OCI-LY1 (cell line): Measurements from ENCODE around the gene SYNGAP1.

Experiments
- H2AFZ ChIP-seq: fragments of 200-600 bp; sonication (generic), shearing (Covaris generic); 2 replicates; pipeline ENCODE4 v1.6.0; 2014; ENCODE audit warnings: antibody characterized with exemption, mild to moderate bottlenecking, low read length
- H3F3A ChIP-seq: fragments of 200-600 bp; sonication (generic), shearing (Covaris generic); 2 replicates; pipeline ENCODE4 v1.6.0; 2014; ENCODE audit warnings: mild to moderate bottlenecking, antibody characterized with exemption, low read length, moderate library complexity; ENCODE audit not compliant: insufficient read depth
- H3K27ac ChIP-seq: fragments of 200-600 bp; sonication (generic); 2 replicates; pipeline ENCODE4 v1.5.1; 2014; ENCODE audit warnings: low read length, mixed run types, mild to moderate bottlenecking, low read depth; ENCODE audit not compliant: poor library complexity, severe bottlenecking
- H3K27me3 ChIP-seq: fragments of 200-600 bp; sonication (generic); 2 replicates; pipeline ENCODE4 v1.6.0; 2014; ENCODE audit warnings: antibody characterized with exemption, mild to moderate bottlenecking, low read length, moderate library complexity; ENCODE audit not compliant: insufficient read depth
- H3K36me3 ChIP-seq: fragments of 200-600 bp; sonication (generic); 2 replicates; pipeline ENCODE4 v1.6.1; 2014; ENCODE audit warnings: mild to moderate bottlenecking, antibody characterized with exemption, low read length, moderate library complexity, mixed read lengths; ENCODE audit not compliant: insufficient read depth
- H3K4me1 ChIP-seq: fragments of 200-600 bp; sonication (generic); 2 replicates; pipeline ENCODE4 v1.5.1; 2014; ENCODE audit warnings: mild to moderate bottlenecking, low read length, moderate library complexity; ENCODE audit not compliant: insufficient read depth, severe bottlenecking
- H3K4me2 ChIP-seq: fragments of 200-600 bp; sonication (generic), shearing (Covaris generic); 2 replicates; pipeline ENCODE4 v1.6.1; 2014; ENCODE audit warnings: low read length
- H3K4me3 ChIP-seq: fragments of 200-600 bp; sonication (generic); 2 replicates; pipeline ENCODE4 v1.5.1; 2014; ENCODE audit warnings: low read length, low read depth, mild to moderate bottlenecking, mixed read lengths; ENCODE audit not compliant: poor library complexity, severe bottlenecking
- H3K79me2 ChIP-seq: fragments of 200-600 bp; shearing (Covaris generic); 2 replicates; pipeline ENCODE4 v1.6.1; 2016; ENCODE audit warnings: mixed run types, low read length, mixed read lengths; ENCODE audit not compliant: insufficient read depth
- H3K9ac ChIP-seq: fragments of 200-600 bp; sonication (generic), shearing (Covaris generic); 2 replicates; pipeline ENCODE4 v1.6.1; 2014; ENCODE audit warnings: mild to moderate bottlenecking, low read length, mixed read lengths
- H3K9me2 ChIP-seq: fragments of 200-600 bp; sonication (generic), shearing (Covaris generic); 2 replicates; pipeline ENCODE4 v1.6.1; 2014; ENCODE audit warnings: low read depth, mild to moderate bottlenecking, low read length, mixed read lengths
- H3K9me3 ChIP-seq: fragments of 200-600 bp; shearing (Covaris generic); 2 replicates; pipeline ENCODE4 v1.6.1; 2014; ENCODE audit warnings: low read length, mixed read lengths
- H4K20me1 ChIP-seq: fragments of 200-600 bp; sonication (generic), shearing (Covaris generic); 2 replicates; pipeline ENCODE4 v1.6.0; 2016; ENCODE audit warnings: mild to moderate bottlenecking, low read length; ENCODE audit not compliant: insufficient read depth
- CTCF ChIP-seq: fragments of 200-600 bp; sonication (generic), shearing (Covaris generic); IDR thresholded peaks from 2 replicates; pipeline ENCODE4 v1.5.1; 2017; ENCODE audit warnings: mild to moderate bottlenecking, antibody characterized with exemption, low read length, moderate library complexity, mixed read lengths
- EZH2 ChIP-seq: fragments of 200-600 bp; sonication (generic), shearing (Covaris generic); IDR thresholded peaks from 2 replicates; pipeline ENCODE4 v1.8.0; 2017; ENCODE audit warnings: borderline replicate concordance, mixed run types, mild to moderate bottlenecking, antibody characterized with exemption, low read length, moderate library complexity, mixed read lengths

SYNGAP1 gene

DNA sequence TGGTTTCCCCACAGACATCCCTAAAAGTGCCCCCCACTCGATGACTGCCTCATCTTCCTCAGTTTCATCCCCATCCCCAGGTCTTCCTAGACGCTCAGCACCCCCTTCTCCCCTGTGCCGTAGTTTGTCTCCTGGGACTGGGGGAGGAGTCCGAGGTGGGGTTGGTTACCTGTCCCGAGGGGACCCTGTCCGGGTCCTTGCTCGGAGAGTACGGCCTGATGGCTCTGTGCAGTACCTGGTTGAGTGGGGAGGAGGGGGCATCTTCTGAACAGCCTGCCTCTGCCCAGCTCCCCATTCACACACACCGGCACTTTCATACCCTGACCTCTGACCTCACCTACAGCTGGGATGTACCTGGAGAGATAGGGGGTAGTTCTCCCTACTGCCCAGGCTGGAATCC is 4.0 kb upstream of the SYNGAP1 start:
- Histone ChIP-seq H3K9me2 (no peaks in the 10 kb centered on the region), H3F3A (no peaks in the 10 kb centered on the region), H2AFZ (no peak overlapping the region), H3K36me3 (peaks cover 8% of the 10 kb centered on the region; the same call in 1 of the 2 replicates), H3K4me1 (peaks cover 59% of the 10 kb centered on the region), H3K9ac (peak overlapping the region; percentile 83; the same call in 1 of the 2 replicates), H4K20me1 (no peaks in the 10 kb centered on the region), H3K27ac (peak overlapping the region; percentile 2), H3K4me2 (peak overlapping the region; percentile 79), H3K79me2 (0 out of 2 replicates have a peak, but pooled peaks cover 5% of the 10 kb centered on the region), H3K4me3 (peak overlapping the region; percentile 75), H3K9me3 (no peaks in the 10 kb centered on the region), H3K27me3 (no peaks in the 10 kb centered on the region)
- no peak for TF ChIP-seq EZH2
- no peak for TF ChIP-seq CTCF

DNA sequence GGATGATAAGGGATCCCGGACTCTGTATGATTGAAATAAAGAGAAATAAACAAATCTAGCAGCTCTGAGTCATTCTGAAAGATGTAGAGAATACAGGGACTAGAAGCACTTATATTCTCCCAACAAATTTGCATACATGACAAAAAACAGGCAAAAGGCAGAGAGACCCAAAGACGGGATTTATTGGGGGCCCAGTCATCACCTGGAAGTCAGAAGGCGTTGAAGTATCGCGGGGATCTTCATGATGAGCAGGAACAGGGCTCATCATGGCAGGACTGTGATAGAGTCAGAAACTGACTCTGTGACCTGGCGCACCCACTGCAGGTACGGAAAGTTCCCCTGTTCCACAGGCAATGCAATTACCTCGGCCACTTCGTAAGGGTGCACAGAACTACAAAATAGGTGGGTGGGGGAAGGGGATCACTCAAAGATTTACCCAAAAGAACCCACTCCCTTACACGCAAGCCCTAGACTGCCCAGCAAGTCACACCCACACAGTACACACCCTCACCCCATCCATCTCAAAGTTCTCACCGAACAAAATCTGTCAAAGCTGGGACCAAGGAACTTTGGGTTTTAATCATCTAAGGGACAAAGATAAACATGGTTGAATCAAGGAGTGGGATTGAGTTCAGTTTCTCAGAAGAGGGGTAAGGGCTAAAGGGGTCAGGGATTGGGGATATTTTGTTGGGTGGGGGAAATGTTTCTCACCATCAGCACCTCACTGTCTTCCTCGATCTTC is 3.3 kb upstream of the SYNGAP1 start:
- Histone ChIP-seq H4K20me1 (no peaks in the 10 kb centered on the region), H3K4me2 (peak overlapping the region; percentile 79), H3K79me2 (0 out of 2 replicates have a peak, but pooled peaks cover 5% of the 10 kb centered on the region), H3K27ac (peak overlapping the region; percentile 46), H2AFZ (no peak overlapping the region), H3K27me3 (no peaks in the 10 kb centered on the region), H3K9me3 (no peaks in the 10 kb centered on the region), H3F3A (no peaks in the 10 kb centered on the region), H3K4me3 (peak overlapping the region; percentile 75), H3K36me3 (peaks cover 8% of the 10 kb centered on the region; the same call in 1 of the 2 replicates), H3K9me2 (no peaks in the 10 kb centered on the region), H3K9ac (peak overlapping the region; percentile 83), H3K4me1 (peaks cover 53% of the 10 kb centered on the region)
- TF ChIP-seq CTCF (no peak), EZH2 (no peak)

GRCh38 chr6:33417128-33417902 is 2.5 kb upstream of the SYNGAP1 start:
- no peaks in the 10 kb centered on the region for H3F3A ChIP-seq
- no peaks in the 10 kb centered on the region for H4K20me1 ChIP-seq
- H3K27me3 ChIP-seq, result no peaks in the 10 kb centered on the region
- no peak for TF ChIP-seq CTCF
- TF ChIP-seq EZH2, result no peak
- no peaks in the 10 kb centered on the region for H3K9me2 ChIP-seq
- H3K36me3 ChIP-seq, result peaks cover 8% of the 10 kb centered on the region; the same call in 1 of the 2 replicates
- H3K9ac ChIP-seq, result peak overlapping the region; percentile 83
- no peaks in the 10 kb centered on the region for H3K9me3 ChIP-seq
- H2AFZ ChIP-seq, result no peak overlapping the region
- peak overlapping the region; percentile 75 for H3K4me3 ChIP-seq
- H3K27ac ChIP-seq, result peak overlapping the region; percentile 46
- H3K4me2 ChIP-seq, result peak overlapping the region; percentile 79
- peaks cover 50% of the 10 kb centered on the region for H3K4me1 ChIP-seq
- H3K79me2 ChIP-seq, result 0 out of 2 replicates have a peak, but pooled peaks cover 5% of the 10 kb centered on the region
